Measurements from ENCODE around the gene GPR141.

GPR141 gene

DNA sequence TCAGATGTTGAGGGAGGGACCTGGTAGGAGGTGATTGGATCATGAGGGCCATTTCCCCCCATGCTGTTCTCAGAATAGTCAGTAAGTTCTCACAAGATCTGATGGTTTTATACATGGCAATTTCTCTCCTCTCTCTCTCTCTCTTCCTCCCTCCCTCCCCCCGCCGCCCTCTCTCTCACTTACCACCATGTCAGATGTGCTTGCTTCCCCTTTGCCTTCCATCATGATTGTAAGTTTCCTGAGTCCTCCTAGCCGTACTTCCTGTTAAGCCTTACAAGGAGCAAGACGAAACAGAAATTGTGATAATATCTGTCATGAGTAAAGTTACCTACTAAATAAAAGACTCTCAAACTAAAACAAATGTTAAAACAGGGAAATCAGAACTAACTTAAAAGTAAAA is 19.9 kb upstream of the GPR141 start:
- Histone ChIP-seq H3K4me2 (ENCODE audit: low read depth, low read length) (no peak overlapping the region), H3K4me3 (ENCODE audit: low read length) (no peak overlapping the region), H3K27me3 (replicated peaks; ENCODE audit: insufficient read depth, low read length) (no peaks in the 10 kb centered on the region), H3K27ac (ENCODE audit: low read length) (no peak overlapping the region), H2AFZ (ENCODE audit: low read length) (no peak overlapping the region), H3K9me2 (replicated peaks; ENCODE audit: insufficient read depth, low read length) (no peaks in the 10 kb centered on the region), H3F3A (ENCODE audit: insufficient read depth, low read length) (no peaks in the 10 kb centered on the region), H3K9ac (ENCODE audit: low read length) (no peak overlapping the region), H3K9me3 (replicated peaks; ENCODE audit: insufficient read depth, low read length) (no peaks in the 10 kb centered on the region), H3K4me1 (ENCODE audit: low read length) (no peaks in the 10 kb centered on the region), H4K20me1 (ENCODE audit: insufficient read depth, low read length) (no peaks in the 10 kb centered on the region), H3K36me3 (replicated peaks; ENCODE audit: insufficient read depth, low read length) (no peaks in the 10 kb centered on the region), H3K79me2 (ENCODE audit: low read length) (no peaks in the 10 kb centered on the region)
- no peak for TF ChIP-seq EZH2phosphoT487 (IDR thresholded peaks at IDR 0.05; ENCODE audit: low read length)
- TF ChIP-seq EZH2 (optimal IDR thresholded peaks at IDR 0.05; ENCODE audit: low read depth, low read length) = no peak
- TF ChIP-seq, protein P1, sequence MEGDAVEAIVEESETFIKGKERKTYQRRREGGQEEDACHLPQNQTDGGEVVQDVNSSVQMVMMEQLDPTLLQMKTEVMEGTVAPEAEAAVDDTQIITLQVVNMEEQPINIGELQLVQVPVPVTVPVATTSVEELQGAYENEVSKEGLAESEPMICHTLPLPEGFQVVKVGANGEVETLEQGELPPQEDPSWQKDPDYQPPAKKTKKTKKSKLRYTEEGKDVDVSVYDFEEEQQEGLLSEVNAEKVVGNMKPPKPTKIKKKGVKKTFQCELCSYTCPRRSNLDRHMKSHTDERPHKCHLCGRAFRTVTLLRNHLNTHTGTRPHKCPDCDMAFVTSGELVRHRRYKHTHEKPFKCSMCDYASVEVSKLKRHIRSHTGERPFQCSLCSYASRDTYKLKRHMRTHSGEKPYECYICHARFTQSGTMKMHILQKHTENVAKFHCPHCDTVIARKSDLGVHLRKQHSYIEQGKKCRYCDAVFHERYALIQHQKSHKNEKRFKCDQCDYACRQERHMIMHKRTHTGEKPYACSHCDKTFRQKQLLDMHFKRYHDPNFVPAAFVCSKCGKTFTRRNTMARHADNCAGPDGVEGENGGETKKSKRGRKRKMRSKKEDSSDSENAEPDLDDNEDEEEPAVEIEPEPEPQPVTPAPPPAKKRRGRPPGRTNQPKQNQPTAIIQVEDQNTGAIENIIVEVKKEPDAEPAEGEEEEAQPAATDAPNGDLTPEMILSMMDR (IDR thresholded peaks at IDR 0.05; ENCODE audit: low read length) = no peak
- DNase-seq = no peak

DNA sequence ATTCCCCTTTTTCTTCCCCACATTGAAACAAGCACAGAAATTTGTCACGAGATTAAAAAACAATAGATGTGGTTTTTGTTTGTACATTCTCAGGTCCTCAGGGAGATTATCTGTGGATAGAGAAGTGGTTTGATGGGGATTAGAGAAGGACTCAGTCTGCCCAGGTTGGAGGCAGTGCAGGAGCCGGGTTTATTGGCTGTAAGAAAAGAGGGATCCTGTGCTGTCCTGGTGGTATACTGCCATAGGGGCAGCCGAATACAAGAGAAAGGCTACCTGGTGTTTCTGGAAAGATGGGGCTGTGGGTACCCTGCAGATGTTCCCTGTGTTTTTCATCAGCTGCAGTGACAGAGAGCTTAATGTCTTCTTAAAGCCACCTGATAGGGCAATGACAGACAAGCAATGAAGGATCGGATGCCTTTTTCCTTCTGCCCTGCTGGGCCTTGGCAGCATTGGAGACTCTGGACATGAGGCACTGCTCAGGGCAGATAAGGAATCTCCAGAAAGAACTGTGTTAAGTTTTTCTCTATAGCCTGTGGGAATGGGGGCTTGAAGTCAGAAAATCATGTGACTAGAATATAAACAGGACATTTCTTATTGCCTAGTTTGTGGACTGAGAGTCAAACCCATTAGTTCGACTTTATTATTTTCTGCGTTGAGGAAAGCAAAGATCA is 18.1 kb upstream of the GPR141 start:
- Histone ChIP-seq H3K36me3 (replicated peaks; ENCODE audit: insufficient read depth, low read length) (no peaks in the 10 kb centered on the region), H3K4me1 (ENCODE audit: low read length) (no peaks in the 10 kb centered on the region), H3K4me2 (ENCODE audit: low read depth, low read length) (no peak overlapping the region), H3K9me2 (replicated peaks; ENCODE audit: insufficient read depth, low read length) (no peaks in the 10 kb centered on the region), H3K79me2 (ENCODE audit: low read length) (no peaks in the 10 kb centered on the region), H4K20me1 (ENCODE audit: insufficient read depth, low read length) (no peaks in the 10 kb centered on the region), H2AFZ (ENCODE audit: low read length) (no peak overlapping the region), H3K9me3 (replicated peaks; ENCODE audit: insufficient read depth, low read length) (no peaks in the 10 kb centered on the region), H3K4me3 (ENCODE audit: low read length) (no peak overlapping the region), H3K27ac (ENCODE audit: low read length) (no peak overlapping the region), H3K27me3 (replicated peaks; ENCODE audit: insufficient read depth, low read length) (no peaks in the 10 kb centered on the region), H3K9ac (ENCODE audit: low read length) (no peak overlapping the region), H3F3A (ENCODE audit: insufficient read depth, low read length) (no peaks in the 10 kb centered on the region)
- TF ChIP-seq EZH2 (optimal IDR thresholded peaks at IDR 0.05; ENCODE audit: low read depth, low read length) = no peak
- TF ChIP-seq, protein P1 (IDR thresholded peaks at IDR 0.05; ENCODE audit: low read length) = no peak
- no peak for TF ChIP-seq EZH2phosphoT487 (IDR thresholded peaks at IDR 0.05; ENCODE audit: low read length)
- no peak for DNase-seq

DNA sequence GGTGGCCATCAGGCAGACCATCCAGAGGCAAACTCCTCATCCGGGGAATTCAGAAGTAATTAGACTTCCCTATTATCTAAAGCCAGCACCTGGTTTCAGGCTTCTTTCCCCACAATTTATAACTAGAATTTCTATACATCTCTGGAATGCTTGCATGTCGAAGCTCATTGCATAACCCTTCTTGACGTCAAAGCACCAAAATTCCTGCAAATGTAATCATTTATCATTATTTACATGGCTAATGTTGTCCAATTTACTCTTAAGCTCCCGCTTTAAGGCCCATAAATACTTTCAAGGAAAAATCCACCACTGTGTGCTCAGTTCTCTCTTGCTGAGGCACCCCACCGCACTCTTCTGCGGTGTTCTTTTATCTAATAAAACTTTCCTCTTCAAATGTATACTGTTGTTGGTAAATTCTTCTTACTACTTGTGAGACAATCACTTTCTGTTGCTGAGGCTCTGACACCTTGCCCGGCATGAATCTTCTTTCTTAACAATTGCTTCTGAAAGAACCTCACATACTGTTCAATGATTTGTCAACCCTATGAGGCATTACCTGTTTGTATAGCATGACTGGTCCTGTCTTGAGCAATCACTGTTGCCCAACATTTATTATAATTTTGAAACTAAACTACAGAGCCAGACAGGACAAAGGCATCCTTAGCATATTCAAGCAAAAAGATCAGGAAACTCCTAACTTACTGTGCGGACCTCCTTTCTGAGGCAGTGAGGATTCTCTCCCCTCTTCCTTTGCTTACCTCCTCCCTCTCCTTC is 17.4 kb upstream of the GPR141 start:
- Histone ChIP-seq H3K9me2 (replicated peaks; ENCODE audit: insufficient read depth, low read length) (no peaks in the 10 kb centered on the region), H3K79me2 (ENCODE audit: low read length) (no peaks in the 10 kb centered on the region), H4K20me1 (ENCODE audit: insufficient read depth, low read length) (no peaks in the 10 kb centered on the region), H3K36me3 (replicated peaks; ENCODE audit: insufficient read depth, low read length) (no peaks in the 10 kb centered on the region), H3K9me3 (replicated peaks; ENCODE audit: insufficient read depth, low read length) (no peaks in the 10 kb centered on the region), H3K27ac (ENCODE audit: low read length) (no peak overlapping the region), H3K4me3 (ENCODE audit: low read length) (no peak overlapping the region), H3K9ac (ENCODE audit: low read length) (no peak overlapping the region), H3K4me1 (ENCODE audit: low read length) (no peaks in the 10 kb centered on the region), H2AFZ (ENCODE audit: low read length) (no peak overlapping the region), H3K4me2 (ENCODE audit: low read depth, low read length) (no peak overlapping the region), H3F3A (ENCODE audit: insufficient read depth, low read length) (no peaks in the 10 kb centered on the region), H3K27me3 (replicated peaks; ENCODE audit: insufficient read depth, low read length) (no peaks in the 10 kb centered on the region)
- TF ChIP-seq, protein P1 (IDR thresholded peaks at IDR 0.05; ENCODE audit: low read length) = no peak
- no peak for TF ChIP-seq EZH2 (optimal IDR thresholded peaks at IDR 0.05; ENCODE audit: low read depth, low read length)
- no peak for TF ChIP-seq EZH2phosphoT487 (IDR thresholded peaks at IDR 0.05; ENCODE audit: low read length)
- no peak for DNase-seq

All from MM.1S (cell line).